Measurements from ENCODE around the gene IARS1. TPM values are rescaled to one million over a fixed set of nuclear protein-coding genes. Genes with fewer than 3 reads are reported as not detected.

Gene IARS1
- total RNA-seq, 3 donors from 2014 or later, result 56.5 to 111 (median 111) TPM

- H3K27ac ChIP-seq, result no peak overlapping the region
- intact Hi-C loops (cut with DNase I; ENCODE audit: low total_unique reads), result no loop called here
- H3K4me3 ChIP-seq, result no peak overlapping the region
- no peaks in the 10 kb centered on the region for H3K9me3 ChIP-seq
- TF ChIP-seq POLR2AphosphoS5 (IDR thresholded peaks at IDR 0.05) (no peak), POLR2A (IDR thresholded peaks at IDR 0.05) (no peak), CTCF (IDR thresholded peaks at IDR 0.05) (no peak)
- H3K27me3 ChIP-seq, result no peaks in the 10 kb centered on the region
- DNase-seq (ENCODE audit: low spot score in 2 of 2), result no peak
- no peaks in the 10 kb centered on the region for H3K4me1 ChIP-seq
- peaks cover 7% of the 10 kb centered on the region for H3K36me3 ChIP-seq
Observed at GRCh38 chr9:92265154-92265553, 28.3 kb downstream of the IARS1 start.

- Histone ChIP-seq H3K36me3 (peaks cover 14% of the 10 kb centered on the region), H3K4me3 (no peak overlapping the region), H3K4me1 (no peaks in the 10 kb centered on the region), H3K9me3 (no peaks in the 10 kb centered on the region), H3K27me3 (no peaks in the 10 kb centered on the region), H3K27ac (no peak overlapping the region)
- no peak for DNase-seq (ENCODE audit: low spot score in 2 of 2)
- TF ChIP-seq POLR2AphosphoS5 (IDR thresholded peaks at IDR 0.05), result no peak
- no peak for TF ChIP-seq CTCF (IDR thresholded peaks at IDR 0.05)
- TF ChIP-seq POLR2A (IDR thresholded peaks at IDR 0.05), result no peak
- intact Hi-C loops (cut with DNase I; ENCODE audit: low total_unique reads), result no loop called here
Observed at GRCh38 chr9:92263131-92263530, 30.4 kb downstream of the IARS1 start.

GRCh38 chr9:92257327-92257726 lies 36.2 kb downstream of the IARS1 start:
- H3K27me3 ChIP-seq, result no peaks in the 10 kb centered on the region
- no peaks in the 10 kb centered on the region for H3K4me1 ChIP-seq
- no peak overlapping the region for H3K4me3 ChIP-seq
- H3K9me3 ChIP-seq, result no peaks in the 10 kb centered on the region
- no peak overlapping the region for H3K27ac ChIP-seq
- intact Hi-C loops (cut with DNase I; ENCODE audit: low total_unique reads), result no loop called here
- no peak for DNase-seq (ENCODE audit: low spot score in 2 of 2)
- peaks cover 25% of the 10 kb centered on the region for H3K36me3 ChIP-seq
- TF ChIP-seq CTCF (IDR thresholded peaks at IDR 0.05) (no peak), POLR2AphosphoS5 (IDR thresholded peaks at IDR 0.05) (no peak), POLR2A (IDR thresholded peaks at IDR 0.05) (no peak)

GRCh38 chr9:92254381-92255337 lies 38.8 kb downstream of the IARS1 start:
- intact Hi-C loops (cut with DNase I; ENCODE audit: low total_unique reads), result no loop called here
- TF ChIP-seq POLR2A (IDR thresholded peaks at IDR 0.05) (no peak), CTCF (IDR thresholded peaks at IDR 0.05) (no peak), POLR2AphosphoS5 (IDR thresholded peaks at IDR 0.05) (no peak)
- no peak for DNase-seq (ENCODE audit: low spot score in 2 of 2)
- peaks cover 30% of the 10 kb centered on the region for H3K36me3 ChIP-seq
- no peaks in the 10 kb centered on the region for H3K4me1 ChIP-seq
- no peak overlapping the region for H3K4me3 ChIP-seq
- no peak overlapping the region for H3K27ac ChIP-seq
- no peaks in the 10 kb centered on the region for H3K9me3 ChIP-seq
- no peaks in the 10 kb centered on the region for H3K27me3 ChIP-seq

- TF ChIP-seq POLR2AphosphoS5 (IDR thresholded peaks at IDR 0.05), result no peak
- no peak for TF ChIP-seq CTCF (IDR thresholded peaks at IDR 0.05)
- no peak for TF ChIP-seq POLR2A (IDR thresholded peaks at IDR 0.05)
- Histone ChIP-seq H3K27me3 (no peaks in the 10 kb centered on the region), H3K4me3 (no peak overlapping the region), H3K27ac (no peak overlapping the region), H3K9me3 (no peaks in the 10 kb centered on the region), H3K4me1 (no peaks in the 10 kb centered on the region), H3K36me3 (peaks cover 23% of the 10 kb centered on the region)
- no peak for DNase-seq (ENCODE audit: low spot score in 2 of 2)
- intact Hi-C loops (cut with DNase I; ENCODE audit: low total_unique reads), result no loop called here
Observed at GRCh38 chr9:92253656-92254055, 39.8 kb downstream of the IARS1 start.

Measured in breast epithelium (tissue), 4 donors.